Tibial nerve (tissue), 4 donors: Measurements from ENCODE around the gene CACNA1B. TPM values are rescaled to one million over a fixed set of nuclear protein-coding genes. Genes with fewer than 3 reads are reported as not detected.

Experiments used
- DNase-seq, 2 donors: peaks; one replicate each; pipeline ENCODE4 v3.0.0-alpha.2; 2019; ENCODE audit warnings: low spot score in 2 of 2
- H3K27ac ChIP-seq, 4 donors: fragments of 200-600 bp; sonication (generic) in 3 of 4; one replicate each; pipeline ENCODE4 v1.5.1; 2017 to 2019; ENCODE audit warnings: mild to moderate bottlenecking in 1 of 4
- H3K27me3 ChIP-seq, 2 donors: fragments of 200-600 bp; sonication (generic) in 1 of 2; one replicate each; pipeline versions ENCODE4 v1.5.1 to v1.6.0; 2017 to 2019
- H3K36me3 ChIP-seq, 3 donors: fragments of 200-600 bp; sonication (generic); one replicate each; pipeline ENCODE4 v1.5.1; 2018 to 2019
- H3K4me1 ChIP-seq, 4 donors: fragments of 200-600 bp; sonication (generic) in 3 of 4; one replicate each; pipeline ENCODE4 v1.5.1; 2017 to 2019
- H3K4me3 ChIP-seq, 4 donors: fragments of 200-600 bp; sonication (generic) in 3 of 4; one replicate each; pipeline ENCODE4 v1.5.1; 2017 to 2019; ENCODE audit warnings: mild to moderate bottlenecking in 1 of 4, moderate library complexity in 1 of 4
- H3K9me3 ChIP-seq, 4 donors: fragments of 200-600 bp; sonication (generic) in 3 of 4; one replicate each; pipeline ENCODE4 v1.5.1; 2017 to 2019
- EP300 ChIP-seq, 2 donors: sonication (generic); formaldehyde crosslinking; IDR thresholded peaks; one replicate each; pipeline ENCODE4 v1.6.1; 2017; ENCODE audit warnings: antibody characterized with exemption in 2 of 2, mild to moderate bottlenecking in 1 of 2
- POLR2A ChIP-seq, 2 donors: fragments of 450-650 bp; IDR thresholded peaks; one replicate each; pipeline ENCODE4 v1.6.1; 2017; ENCODE audit warnings: antibody characterized with exemption in 2 of 2, mild to moderate bottlenecking in 2 of 2, moderate library complexity in 2 of 2
- WGBS, 2 donors: methylation state at CpG; one replicate each; pipeline ENCODE4 v1.1.5; 2018; 5-methylcytosine and 5-hydroxymethylcytosine counted together
- total RNA-seq, 4 donors: library from RNA; depleted of rRNA; stranded (reverse); fragments of >200 nt; gene quantifications; one replicate each; pipeline ENCODE4 v1.1.0, GENCODE V29; 2016
- TF ChIP-seq, protein P1 (sequence below), 5 experiments: fragments of 200-600 bp in 3 of 5; fragments of 450-650 bp in 2 of 5; sonication (generic) in 3 of 5; IDR thresholded peaks; one replicate each; pipeline ENCODE4 v1.5.1; 2016 to 2019; ENCODE audit warnings: antibody characterized with exemption in 5 of 5, mild to moderate bottlenecking in 3 of 5, moderate library complexity in 2 of 5

CACNA1B gene
- total RNA-seq, 4 donors from 2014 or later: under 0.01 TPM; not detected in 2

DNA sequence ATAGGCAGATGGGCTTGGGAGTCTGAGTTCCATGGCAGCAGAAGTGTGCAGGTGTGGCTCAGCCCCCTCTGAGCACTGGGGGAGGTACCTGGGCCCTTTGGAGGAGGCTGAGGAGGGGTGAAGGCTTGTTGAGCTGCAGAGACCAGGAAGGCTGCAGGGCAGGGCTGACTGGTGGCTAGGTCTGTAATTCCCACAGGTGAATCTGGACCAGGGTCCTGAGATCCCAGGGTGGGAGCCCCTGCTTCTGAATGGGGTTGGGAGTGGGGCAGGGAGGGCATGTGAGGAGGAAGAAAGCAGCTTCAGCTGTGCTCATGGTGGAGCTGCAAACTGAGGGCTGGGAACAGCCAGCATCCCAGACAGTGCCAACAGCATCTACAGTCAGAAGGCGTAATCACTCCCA is 111.1 kb downstream of the CACNA1B start:
- Histone ChIP-seq H3K4me3 (no peak overlapping the region), H3K36me3 (no peaks in the 10 kb centered on the region), H3K9me3 (no peaks in the 10 kb centered on the region), H3K4me1 (no peaks in the 10 kb centered on the region), H3K27me3 (peaks cover 0 to 4% of the 10 kb centered on the region in 2 donors), H3K27ac (no peak overlapping the region)
- 91 to 100% methylated on average over 1 of the region's 1 CpG for WGBS, 2 donors
- TF ChIP-seq POLR2A (IDR thresholded peaks at IDR 0.05): no peak
- TF ChIP-seq, protein P1, sequence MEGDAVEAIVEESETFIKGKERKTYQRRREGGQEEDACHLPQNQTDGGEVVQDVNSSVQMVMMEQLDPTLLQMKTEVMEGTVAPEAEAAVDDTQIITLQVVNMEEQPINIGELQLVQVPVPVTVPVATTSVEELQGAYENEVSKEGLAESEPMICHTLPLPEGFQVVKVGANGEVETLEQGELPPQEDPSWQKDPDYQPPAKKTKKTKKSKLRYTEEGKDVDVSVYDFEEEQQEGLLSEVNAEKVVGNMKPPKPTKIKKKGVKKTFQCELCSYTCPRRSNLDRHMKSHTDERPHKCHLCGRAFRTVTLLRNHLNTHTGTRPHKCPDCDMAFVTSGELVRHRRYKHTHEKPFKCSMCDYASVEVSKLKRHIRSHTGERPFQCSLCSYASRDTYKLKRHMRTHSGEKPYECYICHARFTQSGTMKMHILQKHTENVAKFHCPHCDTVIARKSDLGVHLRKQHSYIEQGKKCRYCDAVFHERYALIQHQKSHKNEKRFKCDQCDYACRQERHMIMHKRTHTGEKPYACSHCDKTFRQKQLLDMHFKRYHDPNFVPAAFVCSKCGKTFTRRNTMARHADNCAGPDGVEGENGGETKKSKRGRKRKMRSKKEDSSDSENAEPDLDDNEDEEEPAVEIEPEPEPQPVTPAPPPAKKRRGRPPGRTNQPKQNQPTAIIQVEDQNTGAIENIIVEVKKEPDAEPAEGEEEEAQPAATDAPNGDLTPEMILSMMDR (IDR thresholded peaks at IDR 0.05): no peak
- no peak for TF ChIP-seq EP300 (IDR thresholded peaks at IDR 0.05)
- no peak for DNase-seq

DNA sequence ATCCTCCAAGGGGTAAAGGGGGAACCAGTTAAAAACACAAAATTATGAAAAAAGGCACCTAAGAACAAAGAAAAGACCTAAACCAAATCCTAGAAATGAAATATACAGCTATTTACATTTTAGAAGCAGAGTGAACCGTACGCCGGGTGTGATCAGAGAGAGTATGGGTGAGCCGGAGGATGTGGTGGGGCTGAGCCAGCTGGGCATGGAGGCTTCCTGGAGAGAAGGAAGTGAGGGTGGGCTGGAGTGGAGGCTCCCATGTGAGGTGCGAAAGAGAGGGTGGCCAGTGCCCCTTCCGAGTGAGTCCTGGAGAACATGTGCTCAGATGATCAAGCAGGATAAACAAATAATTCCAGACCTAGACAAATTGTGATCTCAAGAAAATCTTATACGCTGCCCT is 111.6 kb downstream of the CACNA1B start:
- TF ChIP-seq POLR2A (IDR thresholded peaks at IDR 0.05) (no peak), EP300 (IDR thresholded peaks at IDR 0.05) (no peak)
- TF ChIP-seq, protein P1 (IDR thresholded peaks at IDR 0.05): no peak
- 87 to 91% methylated on average over 7 of the region's 7 CpGs for WGBS, 2 donors
- Histone ChIP-seq H3K36me3 (no peaks in the 10 kb centered on the region), H3K27ac (no peak overlapping the region), H3K27me3 (peaks cover 0 to 4% of the 10 kb centered on the region in 2 donors), H3K4me1 (no peaks in the 10 kb centered on the region), H3K9me3 (no peaks in the 10 kb centered on the region), H3K4me3 (no peak overlapping the region)
- DNase-seq: no peak

DNA sequence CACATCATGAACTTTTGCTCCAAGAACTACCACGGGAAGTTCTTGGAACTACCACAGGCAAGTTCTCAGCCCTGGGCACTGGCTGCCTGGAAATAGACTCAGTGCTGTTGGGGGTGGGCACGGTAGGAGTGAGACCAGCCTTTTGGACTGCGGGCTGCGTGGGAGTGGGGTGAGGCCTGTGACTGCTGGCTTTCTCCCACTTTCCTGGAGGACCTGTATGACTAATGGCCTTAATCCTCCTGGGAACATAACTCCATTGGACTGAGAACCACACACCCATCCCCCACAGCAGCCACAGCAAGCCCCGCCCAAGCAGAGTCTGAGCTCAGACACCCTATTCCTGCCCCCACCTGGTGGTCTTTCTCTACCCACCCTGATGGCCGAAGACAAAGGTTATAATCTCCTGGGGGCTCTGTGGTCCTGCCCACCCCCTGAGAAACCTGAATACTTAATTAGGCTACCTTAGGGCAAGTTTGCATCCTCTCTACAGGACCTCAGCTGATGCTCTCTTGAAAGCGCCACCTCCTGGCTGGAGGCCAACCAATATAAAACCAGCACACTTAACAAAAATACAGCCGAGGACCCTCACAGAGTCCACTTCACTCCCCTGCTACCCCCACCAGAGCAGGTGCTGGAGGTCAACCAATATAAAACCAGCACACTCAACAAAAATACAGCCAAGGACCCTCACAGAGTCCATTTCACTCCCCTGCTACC is 112.6 kb downstream of the CACNA1B start:
- no peaks in the 10 kb centered on the region for H3K36me3 ChIP-seq
- TF ChIP-seq POLR2A (IDR thresholded peaks at IDR 0.05) (no peak), EP300 (IDR thresholded peaks at IDR 0.05) (no peak)
- TF ChIP-seq, protein P1 (IDR thresholded peaks at IDR 0.05): no peak
- no peak for DNase-seq

DNA sequence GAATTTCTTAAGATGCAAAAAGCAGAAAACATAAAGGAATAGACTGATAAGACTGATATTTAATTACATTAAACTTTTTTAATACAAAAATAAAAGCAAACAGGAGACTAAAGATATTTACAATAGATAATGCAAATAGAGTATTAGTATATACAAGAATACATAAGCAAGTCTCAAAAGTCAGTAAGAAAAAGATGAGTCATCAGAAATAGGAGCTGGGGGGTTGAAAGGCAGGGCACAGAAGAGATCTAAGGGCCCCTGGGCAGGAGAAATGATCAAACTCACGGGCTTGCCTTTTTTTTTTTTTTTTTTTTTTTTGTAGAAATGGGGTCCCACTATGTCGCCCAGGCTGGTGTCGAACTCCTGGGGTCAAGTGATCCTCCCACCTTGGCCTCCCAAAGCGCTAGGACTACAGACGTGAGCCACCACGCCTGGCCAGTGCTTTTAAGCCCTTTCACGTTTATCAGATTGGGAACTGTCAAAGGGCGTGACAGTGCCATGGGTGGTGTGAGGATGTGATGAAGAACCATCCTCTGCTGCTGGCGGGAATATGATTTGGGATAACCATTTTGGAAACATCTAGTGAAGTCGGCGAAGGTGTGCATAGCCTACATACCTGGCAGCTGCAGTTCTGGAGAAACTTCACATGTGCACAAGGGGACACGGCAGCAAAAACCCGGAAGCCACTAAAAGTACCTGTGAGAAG is 126.1 kb downstream of the CACNA1B start:
- no peaks in the 10 kb centered on the region for H3K4me1 ChIP-seq
- no peak for TF ChIP-seq EP300 (IDR thresholded peaks at IDR 0.05)
- TF ChIP-seq POLR2A (IDR thresholded peaks at IDR 0.05): no peak
- TF ChIP-seq, protein P1 (IDR thresholded peaks at IDR 0.05): no peak
- H3K27me3 ChIP-seq: no peaks in the 10 kb centered on the region
- DNase-seq: no peak
- no peaks in the 10 kb centered on the region for H3K9me3 ChIP-seq
- 87 to 89% methylated on average over 13 of the region's 13 CpGs for WGBS, 2 donors
- H3K27ac ChIP-seq: no peak overlapping the region
- H3K36me3 ChIP-seq: no peaks in the 10 kb centered on the region
- H3K4me3 ChIP-seq: no peak overlapping the region

More for the DNA sequence above, 112.6 kb downstream of the CACNA1B start:
- no peaks in the 10 kb centered on the region for H3K9me3 ChIP-seq
- no peak overlapping the region for H3K27ac ChIP-seq
- H3K27me3 ChIP-seq: peaks cover 0 to 4% of the 10 kb centered on the region in 2 donors
- WGBS, 2 donors: 89% methylated on average over 8 of the region's 8 CpGs
- no peaks in the 10 kb centered on the region for H3K4me1 ChIP-seq
- no peak overlapping the region for H3K4me3 ChIP-seq

DNA sequence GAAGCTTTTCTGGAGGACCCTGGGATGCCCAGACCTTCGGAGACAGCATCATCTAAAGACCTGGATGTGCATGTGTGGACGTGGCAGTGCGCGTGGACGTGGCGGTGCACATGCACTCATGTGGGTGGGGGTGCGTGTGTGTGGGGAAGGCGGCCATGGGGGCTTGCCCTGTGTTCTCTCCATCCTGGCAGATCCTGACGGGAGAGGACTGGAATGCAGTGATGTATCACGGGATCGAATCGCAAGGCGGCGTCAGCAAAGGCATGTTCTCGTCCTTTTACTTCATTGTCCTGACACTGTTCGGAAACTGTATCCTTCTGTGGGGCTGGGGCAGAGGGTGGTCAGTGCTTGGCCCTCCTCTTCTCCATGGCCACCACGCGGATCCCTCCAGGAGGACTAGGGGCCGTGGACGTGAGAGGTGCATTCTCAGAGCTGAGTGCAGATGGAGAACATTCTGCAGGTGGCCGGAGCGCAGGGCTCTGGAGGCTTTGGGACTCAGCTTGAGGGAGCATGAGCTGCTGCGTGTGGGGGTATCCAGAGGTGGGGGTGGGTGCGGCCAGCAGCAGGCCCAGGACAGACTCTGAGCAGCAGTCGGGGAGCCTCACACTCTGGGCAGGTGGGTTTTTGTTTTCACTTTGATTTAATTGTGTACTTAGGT is 129.1 kb downstream of the CACNA1B start:
- 85 to 87% methylated on average over 22 to 25 of the region's 25 CpGs for WGBS, 2 donors
- DNase-seq: no peak
- H3K4me3 ChIP-seq: no peak overlapping the region
- H3K9me3 ChIP-seq: no peaks in the 10 kb centered on the region
- TF ChIP-seq POLR2A (IDR thresholded peaks at IDR 0.05) (no peak), EP300 (IDR thresholded peaks at IDR 0.05) (no peak)
- TF ChIP-seq, protein P1 (IDR thresholded peaks at IDR 0.05): no peak
- no peaks in the 10 kb centered on the region for H3K27me3 ChIP-seq
- no peak overlapping the region for H3K27ac ChIP-seq
- H3K36me3 ChIP-seq: no peaks in the 10 kb centered on the region
- H3K4me1 ChIP-seq: no peaks in the 10 kb centered on the region
